Gastroesophageal sphincter (tissue), 3 donors: Measurements from ENCODE around the gene LLGL2.
A peak's percentile ranks its signal among the peaks of the same experiment; 100 is the strongest.

ENCODE experiments used
- CTCF ChIP-seq, 4 experiments: fragments of 200-600 bp in 2 of 4; fragments of 450-650 bp in 2 of 4; sonication (generic) in 1 of 4; IDR thresholded peaks; one replicate each; pipeline ENCODE4 v1.5.1; 2017 to 2019; ENCODE audit warnings: antibody characterized with exemption in 4 of 4, mild to moderate bottlenecking in 2 of 4, moderate library complexity in 2 of 4
- POLR2A ChIP-seq, 2 donors: fragments of 450-650 bp; IDR thresholded peaks; one replicate each; pipeline ENCODE4 v1.6.1; 2017; ENCODE audit warnings: antibody characterized with exemption in 2 of 2, mild to moderate bottlenecking in 2 of 2, moderate library complexity in 1 of 2

- TF ChIP-seq CTCF (IDR thresholded peaks at IDR 0.05), result peak in 3 of 4 experiments; percentile 38 to 74 (median 41)
- no peak for TF ChIP-seq POLR2A (IDR thresholded peaks at IDR 0.05)
Observed at GRCh38 chr17:75524970-75525805, at the start of gene LLGL2.
